Muscle of leg (tissue), 11 donors: Measurements from ENCODE around the gene METRNL. TPM values are rescaled to one million over a fixed set of nuclear protein-coding genes. Genes with fewer than 3 reads are reported as not detected.

Experiments
- DNase-seq: peaks from one replicate; pipeline ENCODE4 v3.0.0; 2013
- H3K27ac ChIP-seq: one replicate; pipeline ENCODE4 v1.5.1; 2013; ENCODE audit warnings: mild to moderate bottlenecking, low read length, control low read depth
- H3K27me3 ChIP-seq: one replicate; pipeline ENCODE4 v1.6.1; 2013; ENCODE audit warnings: low read length; ENCODE audit not compliant: control insufficient read depth, insufficient read depth
- H3K36me3 ChIP-seq: one replicate; pipeline ENCODE4 v1.6.1; 2013; ENCODE audit warnings: low read length; ENCODE audit not compliant: control insufficient read depth, insufficient read depth
- H3K4me1 ChIP-seq: one replicate; pipeline ENCODE4 v1.6.1; 2013; ENCODE audit warnings: low read length; ENCODE audit not compliant: control insufficient read depth, insufficient read depth
- H3K4me3 ChIP-seq: one replicate; pipeline ENCODE4 v1.5.1; 2013; ENCODE audit warnings: low read length, control low read depth
- H3K9me3 ChIP-seq: replicated peaks from 2 replicates; pipeline ENCODE4 v1.6.1; 2013; ENCODE audit warnings: low read depth, low read length; ENCODE audit not compliant: control insufficient read depth
- WGBS: methylation state at CpG from one replicate; pipeline ENCODE4 v1.1.5; 2013; ENCODE audit warnings: missing lambda C conversion rate; ENCODE audit not compliant: insufficient coverage; 5-methylcytosine and 5-hydroxymethylcytosine counted together
- polyA plus RNA-seq, 8 donors: library from polyadenylated mRNA; unstranded; fragments of 120-200 nt; gene quantifications; one replicate each; pipeline versions ENCODE4 v1.2.1 to v1.2.3, GENCODE V29; 2013; ENCODE audit warnings: inconsistent platforms in 1 of 8, low replicate concordance in 1 of 8; ENCODE audit not compliant: insufficient read length in 8 of 8, insufficient read depth in 1 of 8
- total RNA-seq: library from RNA; stranded (reverse); fragments of 120-200 nt; gene quantifications from one replicate; pipeline ENCODE4 v1.2.4, GENCODE V29; 2013

METRNL gene
- total and polyA plus RNA-seq, 9 donors, result 21.5 to 37.8 (median 30.2) TPM

GRCh38 chr17:83097831-83098230 lies 18.4 kb downstream of the METRNL start:
- WGBS, result 58% methylated on average over 9 of the region's 14 CpGs
- H3K27ac ChIP-seq, result no peak overlapping the region
- peaks cover 35% of the 10 kb centered on the region for H3K36me3 ChIP-seq
- DNase-seq, result no peak
- peaks cover 25% of the 10 kb centered on the region for H3K27me3 ChIP-seq
- H3K4me1 ChIP-seq, result peaks cover 63% of the 10 kb centered on the region
- H3K4me3 ChIP-seq, result no peak overlapping the region
- no peaks in the 10 kb centered on the region for H3K9me3 ChIP-seq

- Histone ChIP-seq H3K4me3 (no peak overlapping the region), H3K4me1 (peaks cover 67% of the 10 kb centered on the region), H3K9me3 (no peaks in the 10 kb centered on the region), H3K27me3 (peaks cover 25% of the 10 kb centered on the region), H3K36me3 (peaks cover 31% of the 10 kb centered on the region), H3K27ac (peak overlapping the region; percentile 55)
- WGBS, result 27% methylated on average over 18 of the region's 31 CpGs
- DNase-seq, result peak; percentile 77
These were observed 19.1 kb downstream of the METRNL start for GRCh38 chr17:83098241-83099085.

- H3K27me3 ChIP-seq, result peaks cover 25% of the 10 kb centered on the region
- no peak overlapping the region for H3K4me3 ChIP-seq
- peak overlapping the region; percentile 55 for H3K27ac ChIP-seq
- peaks cover 71% of the 10 kb centered on the region for H3K4me1 ChIP-seq
- no peaks in the 10 kb centered on the region for H3K9me3 ChIP-seq
- peaks cover 24% of the 10 kb centered on the region for H3K36me3 ChIP-seq
- 31% methylated on average over 8 of the region's 12 CpGs for WGBS
- DNase-seq, result no peak
These were observed 19.7 kb downstream of the METRNL start for GRCh38 chr17:83099086-83099555.

GRCh38 chr17:83099570-83100181 lies 20.3 kb downstream of the METRNL start:
- peak overlapping the region; percentile 59 for H3K27ac ChIP-seq

GRCh38 chr17:83100220-83100852 lies 20.9 kb downstream of the METRNL start:
- Histone ChIP-seq H3K27ac (peak overlapping the region; percentile 59), H3K4me3 (peak overlapping the region; percentile 19), H3K27me3 (peaks cover 25% of the 10 kb centered on the region), H3K36me3 (peaks cover 12% of the 10 kb centered on the region), H3K4me1 (peaks cover 81% of the 10 kb centered on the region), H3K9me3 (no peaks in the 10 kb centered on the region)
- DNase-seq, result peak; percentile 61
- 10% methylated on average over 2 of the region's 24 CpGs for WGBS

More at GRCh38 chr17:83099570-83100181, 20.3 kb downstream of the METRNL start:
- Histone ChIP-seq H3K36me3 (peaks cover 19% of the 10 kb centered on the region), H3K27me3 (peaks cover 25% of the 10 kb centered on the region), H3K4me1 (peaks cover 77% of the 10 kb centered on the region), H3K9me3 (no peaks in the 10 kb centered on the region), H3K4me3 (peak overlapping the region; percentile 19)
- peak; percentile 75 for DNase-seq
- 7% methylated on average over 27 of the region's 34 CpGs for WGBS

GRCh38 chr17:83100853-83101391 lies 21.5 kb downstream of the METRNL start:
- peaks cover 25% of the 10 kb centered on the region for H3K27me3 ChIP-seq
- no peak overlapping the region for H3K4me3 ChIP-seq
- 17% methylated on average over 22 of the region's 22 CpGs for WGBS
- peaks cover 83% of the 10 kb centered on the region for H3K4me1 ChIP-seq
- H3K36me3 ChIP-seq, result peaks cover 7% of the 10 kb centered on the region
- peak overlapping the region; percentile 47 for H3K27ac ChIP-seq
- H3K9me3 ChIP-seq, result no peaks in the 10 kb centered on the region
- DNase-seq, result no peak

- Histone ChIP-seq H3K27me3 (peaks cover 25% of the 10 kb centered on the region), H3K27ac (peak overlapping the region; percentile 55), H3K9me3 (no peaks in the 10 kb centered on the region), H3K36me3 (no peaks in the 10 kb centered on the region), H3K4me3 (no peak overlapping the region), H3K4me1 (peaks cover 78% of the 10 kb centered on the region)
- 47% methylated on average over 20 of the region's 22 CpGs for WGBS
- DNase-seq, result no peak
These were observed 22.5 kb downstream of the METRNL start for GRCh38 chr17:83101805-83102480.

GRCh38 chr17:83103200-83103942 lies 24.0 kb downstream of the METRNL start:
- Histone ChIP-seq H3K27me3 (peaks cover 20% of the 10 kb centered on the region), H3K4me1 (peaks cover 73% of the 10 kb centered on the region), H3K27ac (no peak overlapping the region), H3K4me3 (peak overlapping the region; percentile 19), H3K36me3 (no peaks in the 10 kb centered on the region), H3K9me3 (no peaks in the 10 kb centered on the region)
- DNase-seq, result no peak
- 79% methylated on average over 11 of the region's 60 CpGs for WGBS

- no peak for DNase-seq
- no peak overlapping the region for H3K4me3 ChIP-seq
- no peak overlapping the region for H3K27ac ChIP-seq
- 67% methylated on average over 10 of the region's 10 CpGs for WGBS
- peaks cover 67% of the 10 kb centered on the region for H3K4me1 ChIP-seq
- H3K36me3 ChIP-seq, result no peaks in the 10 kb centered on the region
- peaks cover 15% of the 10 kb centered on the region for H3K27me3 ChIP-seq
- H3K9me3 ChIP-seq, result peaks cover 4% of the 10 kb centered on the region
These were observed 24.5 kb downstream of the METRNL start for GRCh38 chr17:83103943-83104311.
